Endothelial cell of umbilical vein (primary cell): Measurements from ENCODE around the gene SNCB. TPM values are rescaled to one million over a fixed set of nuclear protein-coding genes. Genes with fewer than 3 reads are reported as not detected.

Experiments
- BruUV-seq: library from RNA; stranded (reverse); fragments of 400-500 nt; replicated peaks from 2 replicates; lab custom pipeline; 2021; lab: Mats Ljungman, UMichigan
- CTCF ChIA-PET: fragments of 300-600, 350-600 bp; sonication (Branson Sonifier 250); formaldehyde crosslinking; loops from one replicate; lab custom pipeline; 2021; ENCODE audit warnings: antibody characterized with exemption, inconsistent platforms; lab: Charles Lee
- POLR2A ChIA-PET: fragments of 300-600, 350-600 bp; sonication (Branson Sonifier 250); formaldehyde crosslinking; loops from one replicate; lab custom pipeline; 2021; ENCODE audit warnings: antibody characterized with exemption, inconsistent platforms; lab: Charles Lee
- DNase-seq: peaks from one replicate; pipeline ENCODE4 v3.0.0-alpha.2; 2011; ENCODE audit warnings: low read depth, low spot score
- FAIRE-seq: peaks from 2 replicates; lab custom pipeline; 2011; peaks lifted over from hg19 to GRCh38; lab: Jason Lieb, UNC
- H2AFZ ChIP-seq: 2 replicates; pipeline ENCODE4 v1.6.0; 2012; ENCODE audit warnings: low read depth, low read length, control low read depth, inconsistent platforms
- H3K27ac ChIP-seq: 2 replicates; pipeline ENCODE4 v1.5.1; 2011; ENCODE audit warnings: low read depth, mild to moderate bottlenecking, control low read depth, low read length, moderate library complexity; ENCODE audit not compliant: insufficient read depth
- H3K27me3 ChIP-seq, 2 experiments: 2 replicates each; pipeline versions ENCODE4 v1.6.0 to v1.6.1; 2011; ENCODE audit warnings: low read length in 2 of 2, mixed read lengths in 1 of 2; ENCODE audit not compliant: control insufficient read depth in 2 of 2, insufficient read depth in 2 of 2
- H3K36me3 ChIP-seq, 2 experiments: 2 replicates in 1 of 2; 3 replicates in 1 of 2; pipeline ENCODE4 v1.5.1; 2011; ENCODE audit warnings: low read length in 2 of 2, mild to moderate bottlenecking in 1 of 2, moderate library complexity in 1 of 2; ENCODE audit not compliant: control insufficient read depth in 2 of 2, insufficient read depth in 2 of 2; ENCODE audit errors: extremely low read depth in 1 of 2
- H3K4me1 ChIP-seq: 3 replicates; pipeline ENCODE4 v1.5.1; 2011; ENCODE audit warnings: mild to moderate bottlenecking, low read length; ENCODE audit not compliant: control insufficient read depth, insufficient read depth; ENCODE audit errors: extremely low read depth
- H3K4me2 ChIP-seq: 2 replicates; pipeline ENCODE4 v1.6.1; 2011; ENCODE audit warnings: low read length, control low read depth, mixed read lengths; ENCODE audit not compliant: insufficient read depth
- H3K4me3 ChIP-seq, 3 experiments: fragments of 200-600 bp in 1 of 3; sonication (generic), shearing (Covaris generic) in 1 of 3; replicated peaks in 1 of 3; 2 replicates each; pipeline ENCODE4 v1.5.1; 2011 to 2016; ENCODE audit warnings: control low read depth in 3 of 3, low read length in 3 of 3, mild to moderate bottlenecking in 2 of 3, inconsistent platforms in 1 of 3, low read depth in 1 of 3, moderate library complexity in 1 of 3; ENCODE audit not compliant: insufficient read depth in 1 of 3
- H3K79me2 ChIP-seq: 2 replicates; pipeline ENCODE4 v1.6.0; 2012; ENCODE audit warnings: low read length, inconsistent platforms; ENCODE audit not compliant: control insufficient read depth, insufficient read depth
- H3K9ac ChIP-seq: replicated peaks from 2 replicates; pipeline ENCODE3; 2011; ENCODE audit warnings: low read length, control low read depth; ENCODE audit not compliant: insufficient read depth; ENCODE audit errors: extremely low read depth
- H3K9me1 ChIP-seq: replicated peaks from 3 replicates; pipeline ENCODE4 v1.6.0; 2011; ENCODE audit warnings: mild to moderate bottlenecking, low read length; ENCODE audit not compliant: control insufficient read depth, insufficient read depth; ENCODE audit errors: extremely low read depth
- H3K9me3 ChIP-seq: replicated peaks from 2 replicates; pipeline ENCODE4 v1.5.1; 2012; ENCODE audit warnings: low read length, inconsistent platforms; ENCODE audit not compliant: control insufficient read depth, insufficient read depth
- H4K20me1 ChIP-seq: replicated peaks from 2 replicates; pipeline ENCODE3; 2011; ENCODE audit warnings: mild to moderate bottlenecking, low read length; ENCODE audit not compliant: control insufficient read depth, insufficient read depth; ENCODE audit errors: extremely low read depth
- EZH2 ChIP-seq: IDR thresholded peaks from 2 replicates; pipeline ENCODE4 v1.6.1; 2012; ENCODE audit warnings: borderline replicate concordance, low read depth, mild to moderate bottlenecking, moderate library complexity, low read length, inconsistent platforms; ENCODE audit not compliant: severe bottlenecking
- POLR2A ChIP-seq: IDR thresholded peaks from 2 replicates; pipeline ENCODE4 v1.6.1; 2012; ENCODE audit warnings: low read depth, mild to moderate bottlenecking, control low read depth, low read length
- POLR2AphosphoS5 ChIP-seq: IDR thresholded peaks from 2 replicates; pipeline ENCODE4 v1.6.1; 2012; ENCODE audit warnings: low read depth, mild to moderate bottlenecking, control low read depth, low read length, moderate library complexity; ENCODE audit not compliant: insufficient read depth
- dilution Hi-C: fragments of 300-500 bp; cut with MboI; formaldehyde crosslinking; loops from one replicate; pipeline ENCODE4 v1.15.0; 2019; ENCODE audit warnings: low sequenced_read_pairs; ENCODE audit not compliant: extremely low pct_ligation_motif_present
- intact Hi-C: fragments of 100-400 bp; cut with micrococcal nuclease; formaldehyde crosslinking; loops from one replicate; pipeline ENCODE4 v1.10.0; 2022
- polyA plus RNA-seq, 4 experiments: library from polyadenylated mRNA; depleted of rRNA in 3 of 4; stranded (reverse) in 3 of 4; unstranded in 1 of 4; fragments of >200 nt; gene quantifications; 2 replicates each; pipeline versions ENCODE4 v1.2.1 to v1.2.3, GENCODE V29; 2011 to 2012; ENCODE audit warnings: missing spikeins in 1 of 4
- total RNA-seq: library from RNA; stranded (reverse); gene quantifications from 2 replicates; pipeline ENCODE4 v1.2.3, GENCODE V29; 2021
- TF ChIP-seq, protein P1 (sequence below), 2 donors: IDR thresholded peaks; 1 replicate in 1 of 2; 2 replicates in 1 of 2; pipeline ENCODE4 v1.5.1; 2011; ENCODE audit warnings: low read length in 2 of 2, mild to moderate bottlenecking in 2 of 2, moderate library complexity in 2 of 2, control low read depth in 1 of 2, inconsistent platforms in 1 of 2, low read depth in 1 of 2; ENCODE audit not compliant: insufficient read depth in 1 of 2; ENCODE audit errors: extremely low read depth in 1 of 2

Gene SNCB
- total and polyA plus RNA-seq, 2 donors (not counting 3 experiments of a cell fraction or from before 2014, with no cell fraction given), result 0.08 TPM; not detected in 1

DNA sequence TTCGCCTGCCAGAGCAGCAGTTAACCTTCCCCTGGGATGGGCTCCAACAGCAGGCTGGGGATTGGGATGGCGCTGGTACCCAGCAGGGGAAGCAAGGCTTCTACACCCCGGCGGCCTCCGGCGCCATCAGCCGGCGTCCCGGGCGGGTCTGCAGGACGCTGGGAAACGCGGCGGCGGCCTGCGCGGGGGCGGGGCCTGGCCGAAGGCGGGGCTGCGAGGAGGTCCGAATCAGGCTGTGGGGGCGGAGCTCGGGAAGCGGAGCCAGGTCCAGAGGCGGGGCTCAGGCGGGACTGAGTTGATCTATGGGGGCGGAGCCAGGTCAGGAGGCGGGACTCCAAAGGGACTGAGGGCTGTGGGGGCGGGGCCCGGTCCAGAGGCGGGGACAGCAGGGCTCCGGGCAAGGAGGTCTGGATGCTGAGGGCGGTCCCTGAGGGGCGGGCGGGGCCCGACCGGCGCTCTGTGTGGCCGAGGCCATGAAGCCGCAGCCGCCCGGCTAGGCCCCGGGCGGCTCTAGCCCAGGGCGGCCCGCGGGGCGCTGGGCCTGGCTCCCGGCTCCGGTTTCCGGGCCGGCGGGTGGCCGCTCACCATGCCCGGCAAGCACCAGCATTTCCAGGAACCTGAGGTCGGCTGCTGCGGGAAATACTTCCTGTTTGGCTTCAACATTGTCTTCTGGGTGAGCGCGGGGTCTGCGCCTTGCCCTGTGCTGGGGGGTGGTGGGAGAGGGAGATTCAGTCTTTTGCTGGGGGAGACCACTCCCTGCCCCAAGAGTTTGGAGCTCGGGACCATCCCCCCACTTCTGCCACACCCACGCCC is 16.9 kb upstream of the SNCB start, which contains the start of gene TSPAN17:
Gene TSPAN17, plus strand, starts transcription at position 455 of the 813 bp plus-strand sequence. Its CDS starts 132 bp downstream, at position 587.
- Histone ChIP-seq H3K27me3 (no peaks in the 10 kb centered on the region), H3K4me2 (peak within 1 kb of the TSS; percentile 68), H3K27ac (peak within 1 kb of the TSS; percentile 0), H3K9ac (peak within 1 kb of the TSS; percentile 62), H3K79me2 (peaks cover 9% of the 10 kb centered on the region), H2AFZ (peak within 1 kb of the TSS; percentile 62), H3K9me1 (no peaks in the 10 kb centered on the region), H3K36me3 (no peaks in the 10 kb centered on the region), H3K4me3 (peak within 1 kb of the TSS; percentile 29 to 51 (median 50)), H4K20me1 (no peaks in the 10 kb centered on the region), H3K9me3 (no peaks in the 10 kb centered on the region), H3K4me1 (peaks cover 12% of the 10 kb centered on the region)
- FAIRE-seq (peak; percentile 96), DNase-seq (peak; percentile 99)
- dilution Hi-C loops, result no loop called here
- ChIA-PET CTCF (interaction anchor here (0.6 to 2.4 kb wide), 13 partner anchors 11 to 917 kb away, joined by 3 to 20 read pairs (median 5); partner anchors contain the start of genes EIF4E1B and SNCB), POLR2A (interaction anchor here (0.9 to 1.6 kb wide), 3 partner anchors 13 to 110 kb away, joined by 3 to 4 read pairs (median 3); partner anchors contain the start of gene RNF44)
- TF ChIP-seq EZH2 (no peak), POLR2AphosphoS5 (peak; percentile 93), POLR2A (peak; percentile 98)
- TF ChIP-seq, protein P1, sequence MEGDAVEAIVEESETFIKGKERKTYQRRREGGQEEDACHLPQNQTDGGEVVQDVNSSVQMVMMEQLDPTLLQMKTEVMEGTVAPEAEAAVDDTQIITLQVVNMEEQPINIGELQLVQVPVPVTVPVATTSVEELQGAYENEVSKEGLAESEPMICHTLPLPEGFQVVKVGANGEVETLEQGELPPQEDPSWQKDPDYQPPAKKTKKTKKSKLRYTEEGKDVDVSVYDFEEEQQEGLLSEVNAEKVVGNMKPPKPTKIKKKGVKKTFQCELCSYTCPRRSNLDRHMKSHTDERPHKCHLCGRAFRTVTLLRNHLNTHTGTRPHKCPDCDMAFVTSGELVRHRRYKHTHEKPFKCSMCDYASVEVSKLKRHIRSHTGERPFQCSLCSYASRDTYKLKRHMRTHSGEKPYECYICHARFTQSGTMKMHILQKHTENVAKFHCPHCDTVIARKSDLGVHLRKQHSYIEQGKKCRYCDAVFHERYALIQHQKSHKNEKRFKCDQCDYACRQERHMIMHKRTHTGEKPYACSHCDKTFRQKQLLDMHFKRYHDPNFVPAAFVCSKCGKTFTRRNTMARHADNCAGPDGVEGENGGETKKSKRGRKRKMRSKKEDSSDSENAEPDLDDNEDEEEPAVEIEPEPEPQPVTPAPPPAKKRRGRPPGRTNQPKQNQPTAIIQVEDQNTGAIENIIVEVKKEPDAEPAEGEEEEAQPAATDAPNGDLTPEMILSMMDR (IDR thresholded peaks at IDR 0.05; ENCODE audit: extremely low read depth in 1 of 2, insufficient read depth in 1 of 2, low read depth in 1 of 2, low read length in 2 of 2), result peak in 1 of 2 donors; percentile 10
- intact Hi-C loops, result loop anchor here (1.0 to 2.0 kb wide), 5 partner anchors 28 to 259 kb away; partner anchors contain the start of genes HIGD2A, NOP16 and RNF44
- no TSS peak for BruUV-seq
